H1 (cell line): ENCODE data around the gene INPP5E. TPM values are rescaled to one million over a fixed set of nuclear protein-coding genes. Genes with fewer than 3 reads are reported as not detected.

ENCODE experiments used
- CTCF ChIA-PET: fragments of 300-600 bp; sonication (Branson Sonifier 250); formaldehyde crosslinking; loops from one replicate; lab custom pipeline; 2021; ENCODE audit not compliant: partially characterized antibody; lab: Charles Lee
- POLR2A ChIA-PET: fragments of 300-600 bp; sonication (Branson Sonifier 250); formaldehyde crosslinking; loops from one replicate; lab custom pipeline; 2021; ENCODE audit warnings: inconsistent platforms; ENCODE audit not compliant: partially characterized antibody; lab: Charles Lee
- DNase-seq, 2 experiments: peaks; one replicate each; pipeline versions ENCODE4 v3.0.0 to v3.0.0-alpha.2; 2010 to 2022; ENCODE audit warnings: low spot score in 2 of 2, low read depth in 1 of 2, mixed read lengths in 1 of 2
- FAIRE-seq: peaks from 2 replicates; lab custom pipeline; 2011; peaks lifted over from hg19 to GRCh38; lab: Jason Lieb, UNC
- H2AFZ ChIP-seq: 2 replicates; pipeline ENCODE4 v1.8.1; 2012; ENCODE audit warnings: low read length, inconsistent platforms
- H2AK5ac ChIP-seq: 2 replicates; pipeline ENCODE4 v1.6.1; 2013; ENCODE audit warnings: low read depth, low read length
- H2BK120ac ChIP-seq: replicated peaks from 2 replicates; pipeline ENCODE3; 2013; ENCODE audit warnings: low read depth, low read length, inconsistent platforms
- H2BK12ac ChIP-seq: 2 replicates; pipeline ENCODE4 v1.6.1; 2013; ENCODE audit warnings: low read depth, low read length
- H2BK15ac ChIP-seq: 2 replicates; pipeline ENCODE4 v1.6.1; 2013; ENCODE audit warnings: low read length
- H2BK20ac ChIP-seq: 2 replicates; pipeline ENCODE4 v1.6.1; 2013; ENCODE audit warnings: low read length
- H2BK5ac ChIP-seq: 2 replicates; pipeline ENCODE4 v1.6.1; 2013; ENCODE audit warnings: low read depth, low read length
- H3K14ac ChIP-seq: 2 replicates; pipeline ENCODE4 v1.6.1; 2013; ENCODE audit warnings: inconsistent platforms; ENCODE audit not compliant: insufficient read length
- H3K18ac ChIP-seq: 2 replicates; pipeline ENCODE4 v1.6.1; 2013; ENCODE audit warnings: low read length; ENCODE audit errors: extremely low read depth
- H3K23ac ChIP-seq: 2 replicates; pipeline ENCODE4 v1.6.1; 2013; ENCODE audit warnings: inconsistent platforms; ENCODE audit not compliant: insufficient read length
- H3K23me2 ChIP-seq: 2 replicates; pipeline ENCODE4 v1.6.1; 2013; ENCODE audit warnings: low read depth, low read length
- H3K27ac ChIP-seq: 2 replicates; pipeline ENCODE4 v1.6.1; 2011; ENCODE audit warnings: low read depth, low read length, inconsistent platforms
- H3K27me3 ChIP-seq, 4 experiments: replicated peaks in 1 of 4; 1 replicate in 1 of 4; 2 replicates in 3 of 4; pipeline versions ENCODE4 v1.6.1 to v1.8.1; 2011 to 2013; ENCODE audit warnings: low read length in 3 of 4, mild to moderate bottlenecking in 3 of 4, inconsistent platforms in 2 of 4, mixed read lengths in 2 of 4, moderate library complexity in 1 of 4; ENCODE audit not compliant: control insufficient read depth in 3 of 4, insufficient read depth in 3 of 4; ENCODE audit errors: extremely low read depth in 1 of 4
- H3K36me3 ChIP-seq, 4 experiments: 2 replicates each; pipeline versions ENCODE4 v1.6.1 to v1.8.1; 2011 to 2013; ENCODE audit warnings: mild to moderate bottlenecking in 4 of 4, low read length in 3 of 4, moderate library complexity in 2 of 4, control low read depth in 1 of 4, inconsistent platforms in 1 of 4; ENCODE audit not compliant: insufficient read depth in 4 of 4, control insufficient read depth in 2 of 4
- H3K4ac ChIP-seq: replicated peaks from 2 replicates; pipeline ENCODE3; 2013; ENCODE audit warnings: low read length, low read depth, mixed read lengths, inconsistent platforms; ENCODE audit not compliant: insufficient read length
- H3K4me1 ChIP-seq, 4 experiments: replicated peaks in 1 of 4; 1 replicate in 1 of 4; 2 replicates in 3 of 4; pipeline versions ENCODE4 v1.6.1 to v1.8.1; 2011 to 2013; ENCODE audit warnings: low read length in 3 of 4, inconsistent platforms in 2 of 4, mixed read lengths in 1 of 4; ENCODE audit not compliant: insufficient read depth in 4 of 4, control insufficient read depth in 3 of 4
- H3K4me2 ChIP-seq, 2 experiments: 2 replicates each; pipeline versions ENCODE4 v1.6.1 to v1.8.1; 2011 to 2013; ENCODE audit warnings: low read depth in 2 of 2, low read length in 2 of 2, control low read depth in 1 of 2, inconsistent platforms in 1 of 2, mild to moderate bottlenecking in 1 of 2; ENCODE audit not compliant: insufficient read depth in 1 of 2
- H3K4me3 ChIP-seq, 4 experiments: fragments of 200-600, 300-600 bp in 1 of 4; sonication (generic), shearing (Covaris generic), sonication (Bioruptor Twin) in 1 of 4; 2 replicates each; pipeline versions ENCODE4 v1.5.1 to v1.8.1; 2011 to 2016; ENCODE audit warnings: low read length in 4 of 4, low read depth in 3 of 4, control low read depth in 2 of 4, inconsistent platforms in 2 of 4, mild to moderate bottlenecking in 2 of 4, mixed read lengths in 1 of 4, moderate library complexity in 1 of 4; ENCODE audit not compliant: insufficient read depth in 2 of 4; ENCODE audit errors: extremely low read depth in 1 of 4
- H3K56ac ChIP-seq: replicated peaks from 2 replicates; pipeline ENCODE3; 2013; ENCODE audit warnings: low read depth, mild to moderate bottlenecking, mixed read lengths, low read length, inconsistent platforms; ENCODE audit not compliant: insufficient read length
- H3K79me1 ChIP-seq: 2 replicates; pipeline ENCODE4 v1.6.1; 2013; ENCODE audit warnings: low read depth, low read length, control low read depth
- H3K79me2 ChIP-seq, 2 experiments: 2 replicates each; pipeline versions ENCODE4 v1.6.1 to v1.8.1; 2012 to 2013; ENCODE audit warnings: low read length in 2 of 2, mild to moderate bottlenecking in 2 of 2, inconsistent platforms in 1 of 2; ENCODE audit not compliant: insufficient read depth in 2 of 2, control insufficient read depth in 1 of 2
- H3K9ac ChIP-seq, 4 experiments: replicated peaks in 1 of 4; 1 replicate in 1 of 4; 2 replicates in 3 of 4; pipeline versions ENCODE4 v1.6.1 to v1.8.1; 2011 to 2013; ENCODE audit warnings: low read depth in 3 of 4, low read length in 3 of 4, control low read depth in 2 of 4, mild to moderate bottlenecking in 2 of 4, moderate library complexity in 2 of 4, inconsistent platforms in 1 of 4; ENCODE audit errors: extremely low read depth in 1 of 4
- H3K9me3 ChIP-seq, 2 experiments: 2 replicates each; pipeline versions ENCODE4 v1.6.1 to v1.8.1; 2012 to 2013; ENCODE audit warnings: mild to moderate bottlenecking in 2 of 2, moderate library complexity in 2 of 2, control low read depth in 1 of 2, inconsistent platforms in 1 of 2, low read depth in 1 of 2, low read length in 1 of 2, mixed read lengths in 1 of 2; ENCODE audit not compliant: insufficient read depth in 2 of 2
- H4K20me1 ChIP-seq, 2 experiments: replicated peaks in 1 of 2; 2 replicates each; pipeline versions ENCODE3 to v1.8.1; 2011 to 2013; ENCODE audit warnings: inconsistent platforms in 2 of 2, low read length in 2 of 2, mild to moderate bottlenecking in 1 of 2; ENCODE audit not compliant: insufficient read depth in 2 of 2, control insufficient read depth in 1 of 2
- H4K5ac ChIP-seq: 2 replicates; pipeline ENCODE4 v1.6.1; 2013; ENCODE audit warnings: low read length, low read depth, mixed read lengths, inconsistent platforms; ENCODE audit not compliant: insufficient read length
- H4K8ac ChIP-seq: 2 replicates; pipeline ENCODE4 v1.8.0; 2013; ENCODE audit warnings: mild to moderate bottlenecking, moderate library complexity, low read length, inconsistent platforms; ENCODE audit not compliant: insufficient read depth; ENCODE audit errors: extremely low read depth
- H4K91ac ChIP-seq: replicated peaks from 2 replicates; pipeline ENCODE3; 2013; ENCODE audit warnings: low read length, mixed read lengths, inconsistent platforms; ENCODE audit not compliant: insufficient read length
- BCL11A ChIP-seq, 2 experiments: IDR thresholded peaks; one replicate each; pipeline ENCODE4 v1.6.1; 2011; ENCODE audit warnings: low read depth in 2 of 2, low read length in 2 of 2, mild to moderate bottlenecking in 2 of 2
- CHD1 ChIP-seq: IDR thresholded peaks from 2 replicates; pipeline ENCODE4 v1.6.1; 2012; ENCODE audit warnings: low read depth, low read length, improper control_type of control experiment
- JUN ChIP-seq: IDR thresholded peaks from 2 replicates; pipeline ENCODE4 v1.6.1; 2011; ENCODE audit warnings: low read depth, mild to moderate bottlenecking, improper control_type of control experiment, low read length
- whole genome bisulfite sequencing, 2 experiments: shearing (Covaris generic) in 1 of 2; methylation state at CpG; one replicate each; pipeline versions ENCODE4 v1.1.6 to v1.1.7; 2013 to 2015; ENCODE audit warnings: low lambda C conversion rate in 2 of 2, mixed read lengths in 2 of 2, inconsistent platforms in 1 of 2, low coverage in 1 of 2, missing lambda C conversion rate in 1 of 2; ENCODE audit not compliant: insufficient replicate concordance in 2 of 2, insufficient coverage in 1 of 2, insufficient read length in 1 of 2; ENCODE audit errors: extremely low coverage in 1 of 2, missing lambda C conversion rate in 1 of 2; 5-methylcytosine and 5-hydroxymethylcytosine counted together
- polyA plus RNA-seq, 7 experiments: library from polyadenylated mRNA; depleted of rRNA in 3 of 7; stranded (reverse) in 5 of 7; unstranded in 2 of 7; fragments of >200 nt in 5 of 7; fragments of 200-250 nt in 2 of 7; gene quantifications; 1 replicate in 5 of 7; 2 replicates in 1 of 7; 4 replicates in 1 of 7; pipeline versions ENCODE4 v1.2.1 to v1.2.3, GENCODE V29; 2011 to 2013; ENCODE audit warnings: missing spikeins in 2 of 7, mixed read lengths in 2 of 7
- total RNA-seq: library from RNA; stranded (reverse); fragmentation: NEBNext Ultra II Directional; extraction: Animal tissue kit (Norgen Biotek cat#: 25700); gene quantifications from 2 replicates; pipeline ENCODE4 v1.2.1, GENCODE V29; 2021

INPP5E gene
- total and polyA plus RNA-seq, 2 of the 8 experiments (the other 6 are each of a cell fraction or from before 2014, with no cell fraction given), result 8.7 to 11.3 TPM

GRCh38 chr9:136391737-136392537, 47.7 kb downstream of the INPP5E start:
- Histone ChIP-seq H2BK5ac (no peak overlapping the region), H2BK15ac (no peak overlapping the region), H4K8ac (no peak overlapping the region), H3K56ac (no peak overlapping the region), H3K23ac (no peak overlapping the region), H3K18ac (no peak overlapping the region), H4K91ac (no peak overlapping the region), H3K14ac (no peak overlapping the region), H4K5ac (no peak overlapping the region), H2AK5ac (no peak overlapping the region), H3K4ac (no peak overlapping the region), H3K4me3 (no peak overlapping the region), H3K79me1 (peaks cover 2% of the 10 kb centered on the region; the same call in 1 of the 2 replicates), H3K36me3 (peaks cover 39 to 84% (median 70%) of the 10 kb centered on the region in 4 experiments), H2BK120ac (no peak overlapping the region), H2BK12ac (no peak overlapping the region), H3K4me1 (no peaks in the 10 kb centered on the region), H3K4me2 (no peak overlapping the region), H2BK20ac (no peak overlapping the region), H3K9ac (no peak overlapping the region), H3K79me2 (peaks cover 0 to under 1% of the 10 kb centered on the region in 2 experiments; a peak in 1 of 4 replicates), H3K27me3 (no peaks in the 10 kb centered on the region), H3K27ac (no peak overlapping the region), H4K20me1 (peaks cover 5 to 14% of the 10 kb centered on the region in 2 experiments), H2AFZ (no peak overlapping the region), H3K23me2 (no peaks in the 10 kb centered on the region), H3K9me3 (no peaks in the 10 kb centered on the region)
- POLR2A ChIA-PET, result interaction anchor here (1.2 to 14.6 kb wide), 9 partner anchors 5 to 53 kb away, joined by 3 to 139 read pairs (median 5); partner anchors contain the start of genes CARD9 and SNAPC4
- no peak for DNase-seq
- CTCF ChIA-PET, result interaction anchor here (0.9 to 2.3 kb wide), 4 partner anchors 9 to 93 kb away, joined by 3 to 11 read pairs (median 6); partner anchors contain the start of genes DNLZ and SNAPC4
- no peak for FAIRE-seq
- 95% methylated on average over 28 of the region's 28 CpGs; no CpG with 5 or more reads in 1 of the 2 experiments for WGBS, 2 experiments
- TF ChIP-seq CHD1 (no peak), JUN (no peak), BCL11A (IDR thresholded peaks at IDR 0.05; ENCODE audit: low read depth in 2 of 2, low read length in 2 of 2) (no peak)
